Stimulated activated CD8-positive, alpha-beta memory T cell treated with anti-CD3 and anti-CD28 coated beads, Interleukin-12 subunit alpha, Interleukin-12 subunit beta, amount 100 ng/mL, for 1 hour (primary cell): ENCODE results near the gene PLA2G4C.
"Not testable (repeated sequence)": the region's sequence is repeated elsewhere in the genome, so short reads cannot be mapped to it uniquely, and the experiment has no call there.

Experiments
- DNase-seq: peaks from one replicate; pipeline ENCODE4 v3.0.0-alpha.2; 2020; ENCODE audit warnings: low read depth

The PLA2G4C gene

GRCh38 chr19:48111280-48111679 is 663 bp upstream of the PLA2G4C start:
- no peak for DNase-seq

DNA sequence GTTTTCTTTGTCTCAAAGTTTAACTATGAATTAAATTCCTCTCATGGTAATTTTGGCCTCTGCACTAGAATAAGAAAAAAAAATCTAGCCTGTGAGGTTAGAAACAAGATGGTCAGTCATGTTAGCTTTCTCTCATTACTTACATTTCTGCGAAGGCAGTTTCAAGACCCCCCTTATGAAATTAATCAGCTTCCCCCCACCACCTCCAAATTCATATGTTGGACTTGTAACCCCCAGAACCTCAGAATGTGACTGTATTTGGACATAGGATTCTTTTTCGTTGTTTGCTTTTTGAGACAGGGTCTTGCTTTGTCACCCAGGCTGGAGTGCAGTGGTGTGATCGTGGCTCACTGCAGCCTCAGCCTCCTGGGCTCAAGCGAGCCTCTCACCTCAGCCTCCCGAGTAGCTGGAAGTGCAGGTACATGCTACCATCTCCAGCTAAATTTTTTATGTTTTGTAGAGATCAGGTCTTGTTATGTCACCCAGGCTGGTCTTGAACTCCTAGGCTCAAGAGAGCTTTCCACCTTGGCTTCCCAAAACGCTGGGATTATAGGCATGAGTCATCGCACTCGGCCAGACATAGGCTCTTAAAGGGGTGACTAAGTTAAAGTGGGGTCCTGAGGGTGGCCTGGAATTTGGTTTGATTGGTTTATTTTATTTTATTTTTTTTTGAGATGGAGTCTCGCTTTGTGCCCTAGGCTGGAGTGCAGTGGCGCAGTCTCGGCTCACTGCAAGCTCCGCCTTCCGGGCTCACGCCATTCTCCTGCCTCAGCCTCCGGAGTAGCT is 1.4 kb downstream of the PLA2G4C start:
- no peak for DNase-seq

DNA sequence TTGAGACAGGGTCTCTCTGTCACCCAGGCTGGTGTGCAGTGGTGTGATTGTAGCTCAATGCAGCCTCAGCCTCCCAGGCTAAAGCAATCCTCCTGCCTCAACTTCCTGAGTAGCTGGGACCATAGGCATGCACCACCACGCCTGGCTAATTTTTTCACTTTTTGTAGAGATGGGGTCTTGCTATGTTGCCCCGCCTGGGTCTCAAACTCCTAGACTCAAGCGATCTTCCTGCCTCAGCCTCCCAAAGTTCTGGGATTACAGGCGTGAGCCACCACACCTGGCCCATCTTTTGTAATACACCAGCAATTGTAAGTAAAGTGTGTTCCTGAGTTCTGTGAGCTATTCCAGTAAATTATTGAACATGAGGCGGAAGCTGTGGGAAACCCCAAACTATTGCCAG is 6.7 kb downstream of the PLA2G4C start:
- DNase-seq: no peak

- peak; percentile 5 for DNase-seq
Observed at GRCh38 chr19:48102870-48103751, 7.5 kb downstream of the PLA2G4C start.

DNA sequence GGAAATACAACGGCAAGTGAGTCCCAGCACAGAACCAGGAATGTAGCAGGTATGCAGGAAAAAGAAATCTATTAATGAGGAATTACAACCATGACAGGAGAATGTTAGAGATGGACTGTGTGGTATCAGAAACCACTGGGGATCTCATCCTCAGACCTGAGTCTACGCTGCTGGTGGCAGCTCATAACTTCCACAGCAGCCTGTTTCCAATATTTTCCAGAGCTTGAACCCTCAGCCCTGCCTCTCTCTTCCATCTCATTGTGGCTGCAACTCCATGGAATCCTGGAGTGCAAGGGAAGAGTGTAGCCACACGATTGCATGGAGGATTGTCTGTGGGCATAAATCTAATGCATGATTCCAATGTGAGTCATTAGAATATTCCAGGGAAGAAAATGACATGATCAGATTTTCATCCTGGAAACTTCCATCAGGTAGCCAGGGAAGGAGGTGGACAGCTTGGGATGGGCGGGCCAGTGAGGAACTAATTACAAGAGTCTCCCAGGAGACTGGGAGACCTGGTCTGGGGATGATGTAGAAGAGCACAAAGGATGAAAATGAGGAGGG is 14.9 kb downstream of the PLA2G4C start:
- DNase-seq: no peak

GRCh38 chr19:48094855-48095203 is 15.8 kb downstream of the PLA2G4C start:
- DNase-seq: no peak

GRCh38 chr19:48094129-48094854 is 16.3 kb downstream of the PLA2G4C start:
- no peak for DNase-seq

DNA sequence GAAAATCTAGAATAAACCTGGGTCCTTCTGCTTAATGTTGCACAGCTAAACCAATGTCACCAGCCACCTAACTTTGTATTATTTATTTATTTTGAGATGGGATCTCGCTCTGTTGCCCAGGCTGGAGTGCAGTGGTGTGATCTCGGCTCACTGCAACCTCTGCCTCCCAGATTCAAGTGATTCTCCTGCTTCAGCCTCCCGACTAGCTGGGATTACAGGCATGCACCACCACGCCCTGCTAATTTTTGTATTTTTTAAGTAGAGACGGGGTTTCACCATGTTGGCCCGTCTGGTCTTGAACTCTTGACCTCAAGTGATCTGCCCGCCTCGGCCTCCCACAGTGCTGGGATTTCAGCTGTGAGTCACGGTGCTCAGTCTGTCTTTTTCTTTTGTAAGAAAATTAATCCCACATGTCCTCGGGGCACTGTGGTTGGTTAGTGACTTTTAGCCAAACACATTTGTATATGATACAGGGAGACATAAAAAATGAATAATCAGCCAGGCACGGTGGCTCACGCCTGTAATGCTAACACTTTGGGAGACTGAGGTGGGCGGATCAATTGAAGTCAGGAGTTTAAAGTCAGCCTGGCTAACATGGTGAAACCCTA is 19.4 kb downstream of the PLA2G4C start:
- not testable (repeated sequence) for DNase-seq

DNA sequence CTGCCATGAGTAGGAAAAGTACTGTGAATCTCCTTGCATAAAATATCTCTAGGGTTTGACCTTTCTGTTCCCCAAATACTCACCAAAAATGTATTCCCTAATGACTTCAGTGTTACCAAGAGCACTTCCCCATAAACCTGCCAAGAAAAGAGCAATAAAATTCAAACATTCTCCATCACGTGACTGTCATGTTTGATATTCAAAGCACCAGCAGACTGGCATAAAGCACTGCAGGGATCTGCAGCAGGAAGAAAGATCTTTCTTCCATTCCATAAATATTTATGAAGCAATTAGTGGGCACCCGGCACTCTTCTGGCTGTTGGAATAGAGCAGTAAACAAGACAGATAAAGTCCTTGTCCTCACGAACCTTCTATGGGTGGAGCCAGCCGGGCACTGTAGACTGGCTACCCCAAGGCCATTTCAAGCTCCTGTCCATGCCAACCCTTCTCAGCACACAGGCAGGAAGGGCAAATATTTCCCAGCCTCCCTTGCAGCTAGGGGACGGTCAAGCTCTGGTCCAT is 20.3 kb downstream of the PLA2G4C start:
- DNase-seq: no peak

DNA sequence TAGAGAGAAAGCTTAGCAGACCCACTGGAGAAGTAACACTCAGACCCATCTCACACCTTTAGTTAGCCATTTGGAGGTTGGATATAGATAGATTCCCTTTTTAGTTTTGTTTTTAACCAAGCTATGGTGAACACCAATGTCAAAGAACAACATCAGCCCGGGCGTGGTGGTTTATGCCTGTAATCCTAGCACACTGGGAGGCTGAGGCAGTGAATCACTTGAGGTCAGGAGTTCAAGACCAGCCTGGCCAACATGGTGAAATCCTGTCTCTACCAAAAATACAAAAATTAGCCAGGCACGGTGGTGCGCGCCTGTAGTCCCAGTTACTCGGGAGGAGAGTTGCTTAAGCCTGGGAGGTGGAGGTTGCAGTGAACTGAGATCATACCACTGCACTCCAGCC is 21.6 kb downstream of the PLA2G4C start:
- DNase-seq: not testable (repeated sequence)

DNA sequence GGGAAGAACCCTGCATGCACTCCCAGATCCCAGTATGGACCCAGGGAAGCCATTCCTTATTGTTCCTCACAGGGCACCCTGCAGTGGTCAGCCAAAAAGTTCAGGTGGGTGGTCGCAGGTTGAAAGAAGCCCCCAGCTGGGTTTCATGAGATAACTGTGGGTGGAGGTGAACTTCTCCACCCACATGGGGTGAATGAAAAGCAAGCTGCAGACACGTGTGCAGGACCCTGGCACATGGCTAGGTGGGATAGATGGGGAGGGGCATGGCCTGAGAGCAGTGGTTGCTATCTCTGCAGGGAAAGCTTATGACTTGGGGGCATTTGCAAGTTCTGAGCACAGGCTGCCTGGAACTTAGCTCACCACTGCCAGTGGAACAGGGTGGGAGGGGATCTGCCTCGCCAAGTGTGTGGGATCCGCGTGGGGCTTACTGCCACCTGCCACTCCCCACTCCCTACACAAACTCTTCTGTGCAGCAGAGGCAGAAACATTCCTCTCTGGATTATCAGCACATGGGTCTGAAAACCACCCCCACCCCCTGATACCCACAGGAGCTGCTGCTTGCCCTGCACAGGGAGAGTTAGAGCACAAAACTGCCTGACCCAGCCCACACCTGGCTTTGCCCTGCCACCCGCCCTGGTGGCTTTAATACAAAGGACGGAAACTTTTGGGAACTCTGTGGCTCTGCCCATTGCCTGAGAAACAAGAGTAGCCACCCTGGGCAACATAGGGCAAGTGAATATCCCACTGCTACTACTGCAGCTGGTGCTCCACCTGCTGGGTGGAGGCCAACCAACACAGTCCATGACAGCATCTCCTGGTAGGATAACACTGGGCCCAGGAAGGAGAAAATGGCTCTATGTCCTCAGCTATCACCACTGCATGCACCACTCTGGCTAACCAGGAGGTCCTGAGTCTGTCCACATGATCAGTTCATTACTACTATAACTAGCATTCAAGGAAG is 24.4 kb downstream of the PLA2G4C start:
- no peak for DNase-seq

DNA sequence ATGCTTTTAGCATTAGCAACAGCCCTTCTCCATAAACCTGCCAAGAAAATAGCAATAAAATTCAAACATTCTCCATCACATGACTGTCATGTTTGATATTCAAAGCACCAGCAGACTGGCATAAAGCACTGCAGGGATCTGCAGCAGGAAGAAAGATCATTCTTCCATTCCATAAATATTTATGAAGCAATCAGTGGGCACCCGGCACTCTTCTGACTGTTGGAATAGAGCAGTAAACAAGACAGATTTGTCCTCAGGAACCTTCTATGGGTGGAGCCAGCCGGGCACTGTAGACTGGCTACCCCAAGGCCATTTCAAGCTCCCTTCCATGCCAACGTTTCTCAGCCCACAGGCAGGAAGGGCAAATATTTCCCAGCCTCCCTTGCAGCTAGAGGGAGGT is 25.5 kb downstream of the PLA2G4C start:
- no peak for DNase-seq

DNA sequence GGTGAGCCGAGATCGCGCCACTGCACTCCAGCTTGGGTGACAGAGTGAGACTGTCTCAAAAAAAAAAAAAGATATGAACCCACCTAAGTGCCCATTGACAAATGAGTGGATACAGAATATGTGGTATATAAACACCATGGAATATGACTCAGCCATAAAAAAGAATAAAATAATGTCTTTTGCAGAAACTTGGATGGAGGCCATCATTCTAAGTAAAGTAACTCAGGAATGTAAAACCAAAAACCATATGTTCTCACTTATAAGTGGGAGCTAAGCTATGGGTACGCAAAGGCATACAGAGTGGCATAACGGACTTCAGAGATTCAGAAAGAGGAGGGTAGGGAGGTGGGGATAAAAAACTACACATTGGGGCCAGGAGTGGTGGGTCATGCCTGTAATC is 29.5 kb downstream of the PLA2G4C start:
- DNase-seq: no peak

GRCh38 chr19:48070177-48070769 is 40.3 kb downstream of the PLA2G4C start:
- not testable (repeated sequence) for DNase-seq

GRCh38 chr19:48069435-48069834 is 41.2 kb downstream of the PLA2G4C start:
- DNase-seq: no peak

DNA sequence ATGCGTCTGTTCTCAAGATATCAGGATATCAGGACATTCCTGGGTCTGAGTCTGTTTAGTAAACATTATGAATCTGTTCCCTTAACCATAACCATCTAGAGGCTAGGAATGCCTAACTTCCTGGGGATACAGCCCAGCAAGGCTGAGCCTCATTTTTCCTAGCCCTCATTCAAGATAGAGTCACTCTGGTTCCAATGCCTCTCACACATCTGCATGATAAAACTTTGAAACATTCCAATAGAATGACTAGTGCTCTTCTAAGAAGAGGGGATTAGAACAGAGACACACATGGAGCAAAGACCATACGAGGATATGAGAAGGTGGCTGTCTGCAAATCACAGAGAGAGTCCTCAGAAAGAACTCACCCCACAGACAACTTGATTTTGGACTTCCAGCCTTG is 46.1 kb downstream of the PLA2G4C start:
- DNase-seq: no peak

GRCh38 chr19:48061401-48062344 is 48.9 kb downstream of the PLA2G4C start:
- DNase-seq: no peak

DNA sequence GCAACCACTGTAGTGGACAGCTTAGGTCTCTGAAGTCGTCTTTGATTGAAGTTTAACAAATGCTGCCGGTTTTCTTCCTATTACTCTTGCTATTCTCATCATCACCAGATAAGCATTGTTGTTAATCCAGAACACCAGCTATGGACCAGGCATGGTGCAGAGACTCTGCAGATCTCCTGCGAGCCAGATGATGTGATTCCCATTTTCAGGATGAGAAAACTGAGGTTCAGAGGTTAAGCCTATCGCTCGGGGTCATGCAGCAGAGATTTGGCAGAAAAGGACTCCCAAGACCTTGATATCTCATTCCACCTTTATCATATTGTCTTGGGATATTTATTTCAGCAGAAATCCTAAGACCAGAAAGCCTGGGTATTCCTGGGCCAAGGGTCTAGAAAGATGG is 50.2 kb downstream of the PLA2G4C start:
- no peak for DNase-seq

DNA sequence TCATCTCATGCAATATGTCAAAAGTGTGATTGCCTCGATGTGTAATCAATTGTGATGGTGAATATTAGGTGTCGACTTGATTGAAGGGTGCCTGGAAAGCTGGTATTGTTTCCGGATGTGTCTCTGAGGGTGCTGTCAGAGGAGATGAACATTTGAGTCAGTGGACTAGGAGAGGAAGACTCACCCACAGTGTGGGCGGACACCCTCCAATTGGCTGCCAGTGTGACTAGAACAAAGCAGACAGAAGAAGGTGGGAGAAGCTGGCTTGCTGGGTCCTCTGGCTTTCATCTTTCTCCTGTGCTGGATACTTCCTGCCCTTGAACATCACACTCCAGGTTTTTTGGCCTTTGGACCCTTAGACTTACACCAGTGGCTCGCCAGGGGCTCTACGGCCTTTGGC is 51.3 kb downstream of the PLA2G4C start:
- DNase-seq: no peak
